ENCODE results near the gene POLD4. TPM values are rescaled to one million over a fixed set of nuclear protein-coding genes. Genes with fewer than 3 reads are reported as not detected.

Gene POLD4
- total RNA-seq, 2 experiments from 2014 or later, result 31.7 to 39.5 TPM

GRCh38 chr11:67400251-67400941 lies 47.0 kb upstream of the POLD4 start:
- no peak for ATAC-seq (ENCODE audit: poor library complexity)
- H3K4me3 Mint-ChIP-seq, result peak overlapping the region; percentile 93
- H3K4me1 Mint-ChIP-seq (ENCODE audit: low read depth), result peaks cover 52% of the 10 kb centered on the region
- DNase-seq, result peak in 1 of 14 experiments; percentile 40
- intact Hi-C loops (cut with DNase I, micrococcal nuclease), result loop anchor here (2.0 to 5.0 kb wide), 4 partner anchors 28 to 107 kb away; partner anchors contain the start of genes CDK2AP2 (in 1 of the 2), PITPNM1 (in 1 of the 2), PTPRCAP (in 1 of the 2) and RPS6KB2 (in 1 of the 2)
- peaks cover 0 to 3% of the 10 kb centered on the region in 2 experiments for H3K27me3 ChIP-seq (ENCODE audit: control insufficient read depth in 1 of 2, insufficient read depth in 2 of 2, low read length in 2 of 2)
- H3K27ac Mint-ChIP-seq, result peak overlapping the region; percentile 73
- H3K4me3 ChIP-seq (ENCODE audit: low read length), result peak overlapping the region; percentile 98
- H3K4me1 ChIP-seq (ENCODE audit: insufficient read depth, low read length), result peaks cover 83% of the 10 kb centered on the region
- H3K27me3 Mint-ChIP-seq, result no peaks in the 10 kb centered on the region
- H3K27ac ChIP-seq (ENCODE audit: low read depth in 1 of 2, low read length in 2 of 2), result peak overlapping the region; percentile 38 to 78
- ChIA-PET CTCF (interaction anchor here (0.8 to 2.9 kb wide), 7 partner anchors 18 to 183 kb away, joined by 3 to 28 read pairs (median 6); partner anchors contain the start of genes AIP, GSTP1 and TMEM134), POLR2A (interaction anchor here (1.0 to 7.1 kb wide), 19 partner anchors 8 to 132 kb away, joined by 3 to 353 read pairs (median 9); partner anchors contain the start of genes AIP, CARNS1, GPR152 and PITPNM1)
- H3K9me3 ChIP-seq (ENCODE audit: control insufficient read depth in 1 of 2, insufficient read depth in 1 of 2, low read length in 2 of 2), result peaks cover 0 to 5% of the 10 kb centered on the region in 2 experiments
- TF ChIP-seq CTCF (IDR thresholded peaks at IDR 0.05), result no peak
- H3K36me3 Mint-ChIP-seq (ENCODE audit: low read depth), result peaks cover 54% of the 10 kb centered on the region
- H3K36me3 ChIP-seq (ENCODE audit: insufficient read depth, low read length), result peaks cover 47% of the 10 kb centered on the region
- no peaks in the 10 kb centered on the region for H3K9me3 Mint-ChIP-seq

GRCh38 chr11:67398661-67399563 lies 45.6 kb upstream of the POLD4 start:
- ChIA-PET POLR2A (interaction anchor here (0.6 to 7.1 kb wide), 3 partner anchors 16 to 38 kb away, joined by 3 to 353 read pairs (median 22); partner anchors contain the start of genes CARNS1, PTPRCAP and RPS6KB2), CTCF (no interaction called here)
- Mint-ChIP-seq H3K27ac (no peak overlapping the region), H3K9me3 (no peaks in the 10 kb centered on the region), H3K4me1 (ENCODE audit: low read depth) (peaks cover 39% of the 10 kb centered on the region), H3K36me3 (ENCODE audit: low read depth) (peaks cover 40% of the 10 kb centered on the region), H3K4me3 (peak overlapping the region; percentile 93), H3K27me3 (no peaks in the 10 kb centered on the region)
- peaks cover 51% of the 10 kb centered on the region for H3K36me3 ChIP-seq (ENCODE audit: insufficient read depth, low read length)
- intact Hi-C loops (cut with DNase I, micrococcal nuclease), result loop anchor here in 1 of 2 experiments (10.0 kb wide), 1 partner anchor 206 kb away; the partner anchor contains the start of gene NDUFV1
- peaks cover 0 to 3% of the 10 kb centered on the region in 2 experiments for H3K27me3 ChIP-seq (ENCODE audit: control insufficient read depth in 1 of 2, insufficient read depth in 2 of 2, low read length in 2 of 2)
- TF ChIP-seq CTCF (IDR thresholded peaks at IDR 0.05), result no peak
- ATAC-seq (ENCODE audit: poor library complexity) (no peak), DNase-seq (peak in 1 of 14 experiments; percentile 37)
- peak overlapping the region in 1 of 2 donors; percentile 60 for H3K27ac ChIP-seq (ENCODE audit: low read depth in 1 of 2, low read length in 2 of 2)
- H3K9me3 ChIP-seq (ENCODE audit: control insufficient read depth in 1 of 2, insufficient read depth in 1 of 2, low read length in 2 of 2), result peaks cover 0 to 5% of the 10 kb centered on the region in 2 experiments
- H3K4me1 ChIP-seq (ENCODE audit: insufficient read depth, low read length), result peaks cover 76% of the 10 kb centered on the region
- no peak overlapping the region for H3K4me3 ChIP-seq (ENCODE audit: low read length)
